ENCODE measurements around the gene SH2D3C.

GRCh38 chr9:127700140-127700539 is 78.3 kb downstream of the SH2D3C start:
- TF ChIP-seq CTCF (conservative IDR thresholded peaks at IDR 0.05) (no peak), EZH2 (IDR thresholded peaks at IDR 0.05; ENCODE audit: low read depth) (no peak)
